HepG2 (cell line): ENCODE results near the gene DDX19B. TPM values are rescaled to one million over a fixed set of nuclear protein-coding genes. Genes with fewer than 3 reads are reported as not detected.

ENCODE experiments used
- CBX1 ChIP-seq: IDR thresholded peaks from one replicate; pipeline ENCODE4 v1.6.1; 2016; ENCODE audit warnings: antibody characterized with exemption, low read depth
- MEIS1 ChIP-seq: sonication (generic); formaldehyde crosslinking; IDR thresholded peaks from 2 replicates; pipeline ENCODE4 v1.9.0; 2021; ENCODE audit warnings: mild to moderate bottlenecking, missing genetic modification reagents, moderate library complexity, borderline replicate concordance
- NFIC ChIP-seq: IDR thresholded peaks from 2 replicates; pipeline ENCODE4 v1.6.1; 2012; ENCODE audit warnings: mild to moderate bottlenecking, low read length, inconsistent platforms
- POGZ ChIP-seq: sonication (generic); formaldehyde crosslinking; IDR thresholded peaks from 2 replicates; pipeline ENCODE4 v1.4.0; 2020; ENCODE audit warnings: mild to moderate bottlenecking, missing genetic modification reagents
- SP4 ChIP-seq: sonication (generic); formaldehyde crosslinking; IDR thresholded peaks from 2 replicates; pipeline ENCODE4 v1.8.1; 2023; ENCODE audit warnings: mild to moderate bottlenecking, missing genetic modification reagents
- ZBTB20 ChIP-seq: sonication (generic); formaldehyde crosslinking; IDR thresholded peaks from 2 replicates; pipeline ENCODE4 v1.8.1; 2023; ENCODE audit warnings: missing genetic modification reagents, low read depth, mild to moderate bottlenecking, borderline replicate concordance
- ZBTB40 ChIP-seq, 2 experiments: fragments of 450-650 bp in 1 of 2; sonication (generic) in 1 of 2; formaldehyde crosslinking in 1 of 2; IDR thresholded peaks; 2 replicates each; pipeline versions ENCODE4 v1.6.1 to v1.8.0; 2016 to 2022; ENCODE audit warnings: antibody characterized with exemption in 1 of 2, mild to moderate bottlenecking in 1 of 2, missing genetic modification reagents in 1 of 2
- ZFY ChIP-seq: sonication (generic); formaldehyde crosslinking; IDR thresholded peaks from 2 replicates; pipeline ENCODE4 v1.4.0; 2020; ENCODE audit warnings: missing genetic modification reagents
- ZNF20 ChIP-seq: sonication (generic); formaldehyde crosslinking; IDR thresholded peaks from 2 replicates; pipeline ENCODE4 v1.4.0; 2020; ENCODE audit warnings: mild to moderate bottlenecking, moderate library complexity, missing genetic modification reagents
- ZNF264 ChIP-seq: sonication (generic); formaldehyde crosslinking; IDR thresholded peaks from 2 replicates; pipeline ENCODE4 v1.4.0; 2020; ENCODE audit warnings: missing genetic modification reagents
- ZNF3 ChIP-seq: IDR thresholded peaks from 2 replicates; pipeline ENCODE4 v1.7.0; 2017; ENCODE audit warnings: inconsistent platforms
- ZNF30 ChIP-seq: sonication (generic); formaldehyde crosslinking; IDR thresholded peaks from 2 replicates; pipeline ENCODE4 v1.5.0; 2020; ENCODE audit warnings: mild to moderate bottlenecking, missing genetic modification reagents
- ZNF34 ChIP-seq: sonication (generic); formaldehyde crosslinking; IDR thresholded peaks from 2 replicates; pipeline ENCODE4 v1.4.0; 2020; ENCODE audit warnings: mild to moderate bottlenecking, missing genetic modification reagents, borderline replicate concordance
- ZNF383 ChIP-seq: sonication (generic); formaldehyde crosslinking; IDR thresholded peaks from 2 replicates; pipeline ENCODE4 v1.4.0; 2020; ENCODE audit warnings: missing genetic modification reagents, mild to moderate bottlenecking, borderline replicate concordance
- ZNF460 ChIP-seq: sonication (generic); formaldehyde crosslinking; IDR thresholded peaks from 2 replicates; pipeline ENCODE4 v1.5.1; 2020; ENCODE audit warnings: missing genetic modification reagents, mild to moderate bottlenecking, borderline replicate concordance
- ZNF605 ChIP-seq: sonication (generic); formaldehyde crosslinking; IDR thresholded peaks from 2 replicates; pipeline ENCODE4 v1.8.0; 2022; ENCODE audit warnings: mild to moderate bottlenecking, missing genetic modification reagents
- polyA plus RNA-seq, 8 experiments: library from polyadenylated mRNA; depleted of rRNA in 3 of 8; stranded (reverse) in 7 of 8; unstranded in 1 of 8; fragments of >200 nt; fragmentation: Illumina TruSeq in 4 of 8; extraction: Trizol in 4 of 8; gene quantifications; 2 replicates each; pipeline versions ENCODE4 v1.2.1 to v1.2.3, GENCODE V29; 2011 to 2016; ENCODE audit warnings: low read depth in 4 of 8, missing spikeins in 1 of 8, mixed read lengths in 1 of 8; ENCODE audit not compliant: insufficient read depth in 1 of 8
- total RNA-seq, 5 experiments: library from RNA; depleted of rRNA; stranded (reverse); fragments of >200 nt; fragmentation: Illumina TruSeq; extraction: Trizol; gene quantifications; 2 replicates each; pipeline ENCODE4 v1.2.3, GENCODE V29; 2016; ENCODE audit warnings: low read depth in 1 of 5
- TF ChIP-seq, protein P1 (sequence below): IDR thresholded peaks from 2 replicates; pipeline ENCODE4 v1.6.1; 2018; ENCODE audit warnings: missing genetic modification reagents, mild to moderate bottlenecking, missing compliant biosample characterization
- TF ChIP-seq, protein P2 (sequence below): IDR thresholded peaks from 2 replicates; pipeline ENCODE4 v1.6.1; 2012; ENCODE audit warnings: inconsistent platforms
- TF ChIP-seq, protein P3 (sequence below): sonication (generic); formaldehyde crosslinking; IDR thresholded peaks from 2 replicates; pipeline ENCODE4 v1.9.0; 2021; ENCODE audit warnings: missing genetic modification reagents, mild to moderate bottlenecking, borderline replicate concordance

DDX19B gene
- total and polyA plus RNA-seq, 2 of the 13 experiments (the other 11 are each of a cell fraction or from before 2014, with no cell fraction given) = 36.2 to 40.0 TPM

GRCh38 chr16:70345840-70346239 lies 46.9 kb downstream of the DDX19B start (continued):
- TF ChIP-seq MEIS1 (CRISPR knock-in tag) (0 out of 2 replicates have a peak, but pooled peaks have one; percentile 19), ZNF460 (peak; percentile 81), ZNF20 (no peak), ZNF264 (CRISPR knock-in tag) (peak; percentile 49), SP4 (CRISPR knock-in tag) (no peak), ZNF34 (CRISPR knock-in tag) (peak; percentile 22; the same call in 1 of the 2 replicates), ZFY (CRISPR knock-in tag) (no peak), ZNF30 (CRISPR knock-in tag) (no peak), ZBTB40 (IDR thresholded peaks at IDR 0.05) (no peak), ZBTB40 (CRISPR knock-in tag; IDR thresholded peaks at IDR 0.05) (no peak), ZNF383 (CRISPR knock-in tag) (no peak), ZBTB20 (CRISPR knock-in tag) (no peak), POGZ (CRISPR knock-in tag) (no peak), ZNF605 (0 out of 2 replicates have a peak, but pooled peaks have one; percentile 64), ZNF3 (CRISPR knock-in tag) (no peak), CBX1 (no peak), NFIC (0 out of 2 replicates have a peak, but pooled peaks have one; percentile 11)
- TF ChIP-seq, protein P1, sequence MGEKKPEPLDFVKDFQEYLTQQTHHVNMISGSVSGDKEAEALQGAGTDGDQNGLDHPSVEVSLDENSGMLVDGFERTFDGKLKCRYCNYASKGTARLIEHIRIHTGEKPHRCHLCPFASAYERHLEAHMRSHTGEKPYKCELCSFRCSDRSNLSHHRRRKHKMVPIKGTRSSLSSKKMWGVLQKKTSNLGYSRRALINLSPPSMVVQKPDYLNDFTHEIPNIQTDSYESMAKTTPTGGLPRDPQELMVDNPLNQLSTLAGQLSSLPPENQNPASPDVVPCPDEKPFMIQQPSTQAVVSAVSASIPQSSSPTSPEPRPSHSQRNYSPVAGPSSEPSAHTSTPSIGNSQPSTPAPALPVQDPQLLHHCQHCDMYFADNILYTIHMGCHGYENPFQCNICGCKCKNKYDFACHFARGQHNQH = 0 out of 2 replicates have a peak, but pooled peaks have one; percentile 8
- TF ChIP-seq, protein P2, sequence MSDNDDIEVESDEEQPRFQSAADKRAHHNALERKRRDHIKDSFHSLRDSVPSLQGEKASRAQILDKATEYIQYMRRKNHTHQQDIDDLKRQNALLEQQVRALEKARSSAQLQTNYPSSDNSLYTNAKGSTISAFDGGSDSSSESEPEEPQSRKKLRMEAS = no peak
- TF ChIP-seq, protein P3, sequence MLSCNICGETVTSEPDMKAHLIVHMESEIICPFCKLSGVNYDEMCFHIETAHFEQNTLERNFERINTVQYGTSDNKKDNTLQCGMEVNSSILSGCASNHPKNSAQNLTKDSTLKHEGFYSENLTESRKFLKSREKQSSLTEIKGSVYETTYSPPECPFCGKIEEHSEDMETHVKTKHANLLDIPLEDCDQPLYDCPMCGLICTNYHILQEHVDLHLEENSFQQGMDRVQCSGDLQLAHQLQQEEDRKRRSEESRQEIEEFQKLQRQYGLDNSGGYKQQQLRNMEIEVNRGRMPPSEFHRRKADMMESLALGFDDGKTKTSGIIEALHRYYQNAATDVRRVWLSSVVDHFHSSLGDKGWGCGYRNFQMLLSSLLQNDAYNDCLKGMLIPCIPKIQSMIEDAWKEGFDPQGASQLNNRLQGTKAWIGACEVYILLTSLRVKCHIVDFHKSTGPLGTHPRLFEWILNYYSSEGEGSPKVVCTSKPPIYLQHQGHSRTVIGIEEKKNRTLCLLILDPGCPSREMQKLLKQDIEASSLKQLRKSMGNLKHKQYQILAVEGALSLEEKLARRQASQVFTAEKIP (CRISPR knock-in tag) = no peak
